SK-N-SH treated with all-trans-retinoic acid at 6 μM for 48 hours (cell line): ENCODE results near the gene SEMA3D.
A peak's percentile ranks its signal among the peaks of the same experiment; 100 is the strongest.

Experiments
- ATAC-seq: fragments of 200-7000 bp; cut with Tn5 transposase; 3 replicates; pipeline ENCODE4 v1.9.1; 2020; ENCODE audit warnings: mild to moderate bottlenecking, moderate library complexity
- BACH2 ChIP-seq: fragments of 250-450 bp; sonication (Bioruptor Pico); IDR thresholded peaks from 2 replicates; pipeline ENCODE4 v1.9.0; 2021; ENCODE audit warnings: mild to moderate bottlenecking, borderline replicate concordance
- CREB5 ChIP-seq: fragments of 250-450 bp; sonication (Bioruptor Pico); IDR thresholded peaks from 2 replicates; pipeline ENCODE4 v1.5.1; 2020; ENCODE audit warnings: low read depth, mild to moderate bottlenecking, moderate library complexity
- CSDC2 ChIP-seq: fragments of 250-450 bp; sonication (Bioruptor Pico); IDR thresholded peaks from 2 replicates; pipeline ENCODE4 v1.5.0; 2020; ENCODE audit warnings: mild to moderate bottlenecking, moderate library complexity
- CSRNP3 ChIP-seq: fragments of 250-450 bp; sonication (Bioruptor Pico); IDR thresholded peaks from 2 replicates; pipeline ENCODE4 v1.5.1; 2021; ENCODE audit warnings: mild to moderate bottlenecking, moderate library complexity
- ESRRG ChIP-seq: fragments of 250-450 bp; sonication (Bioruptor Pico); IDR thresholded peaks from 2 replicates; pipeline ENCODE4 v1.6.1; 2021; ENCODE audit warnings: mild to moderate bottlenecking
- GLIS3 ChIP-seq: fragments of 250-450 bp; sonication (Bioruptor Pico); IDR thresholded peaks from 2 replicates; pipeline ENCODE4 v1.5.0; 2020; ENCODE audit warnings: mild to moderate bottlenecking, moderate library complexity
- ISL1 ChIP-seq: fragments of 250-450 bp; sonication (Bioruptor Pico); IDR thresholded peaks from 2 replicates; pipeline ENCODE4 v2.1.2; 2022; ENCODE audit warnings: mild to moderate bottlenecking, moderate library complexity
- OSR1 ChIP-seq: fragments of 250-450 bp; sonication (Bioruptor Pico); IDR thresholded peaks from 2 replicates; pipeline ENCODE4 v1.8.0; 2022; ENCODE audit warnings: moderate library complexity, mild to moderate bottlenecking, inconsistent platforms
- PATZ1 ChIP-seq: fragments of 250-450 bp; sonication (Bioruptor Pico); IDR thresholded peaks from 2 replicates; pipeline ENCODE4 v1.8.0; 2020; ENCODE audit warnings: mild to moderate bottlenecking, moderate library complexity, borderline replicate concordance
- POU6F1 ChIP-seq: fragments of 250-450 bp; sonication (Bioruptor Pico); IDR thresholded peaks from 2 replicates; pipeline ENCODE4 v1.8.0; 2021; ENCODE audit warnings: low read depth, mild to moderate bottlenecking, moderate library complexity, borderline replicate concordance
- PPARA ChIP-seq: fragments of 250-450 bp; sonication (Bioruptor Pico); IDR thresholded peaks from 2 replicates; pipeline ENCODE4 v1.5.0; 2020; ENCODE audit warnings: mild to moderate bottlenecking, borderline replicate concordance
- RARB ChIP-seq: fragments of 250-450 bp; sonication (Bioruptor Pico); IDR thresholded peaks from 2 replicates; pipeline ENCODE4 v1.8.0; 2021; ENCODE audit warnings: mild to moderate bottlenecking, moderate library complexity
- SNAI2 ChIP-seq: fragments of 250-450 bp; sonication (Bioruptor Pico); IDR thresholded peaks from 2 replicates; pipeline ENCODE4 v1.5.0; 2020; ENCODE audit warnings: mild to moderate bottlenecking, moderate library complexity
- TCF4 ChIP-seq: fragments of 250-450 bp; sonication (Bioruptor Pico); IDR thresholded peaks from 2 replicates; pipeline ENCODE4 v1.8.0; 2021; ENCODE audit warnings: mild to moderate bottlenecking, moderate library complexity, borderline replicate concordance
- TOX ChIP-seq: fragments of 250-450 bp; sonication (Bioruptor Pico); IDR thresholded peaks from 2 replicates; pipeline ENCODE4 v1.8.0; 2021; ENCODE audit warnings: mild to moderate bottlenecking, moderate library complexity, borderline replicate concordance
- ZC3H10 ChIP-seq: fragments of 250-450 bp; sonication (Bioruptor Pico); IDR thresholded peaks from 2 replicates; pipeline ENCODE4 v1.5.1; 2021; ENCODE audit warnings: mild to moderate bottlenecking, moderate library complexity
- ZFP3 ChIP-seq: fragments of 250-450 bp; sonication (Bioruptor Pico); IDR thresholded peaks from 2 replicates; pipeline ENCODE4 v1.5.0; 2020; ENCODE audit warnings: mild to moderate bottlenecking, moderate library complexity
- ZFP30 ChIP-seq: fragments of 450-650 bp; formaldehyde crosslinking; IDR thresholded peaks from 2 replicates; pipeline ENCODE4 v1.5.0; 2022; ENCODE audit warnings: mild to moderate bottlenecking, moderate library complexity
- ZNF565 ChIP-seq: fragments of 450-650 bp; formaldehyde crosslinking; conservative IDR thresholded peaks from 2 replicates; pipeline ENCODE4 v1.5.0; 2020; ENCODE audit warnings: low read depth, mild to moderate bottlenecking, moderate library complexity
- ZNF70 ChIP-seq: fragments of 450-650 bp; formaldehyde crosslinking; IDR thresholded peaks from 2 replicates; pipeline ENCODE4 v1.5.0; 2020; ENCODE audit warnings: mild to moderate bottlenecking, moderate library complexity
- ZNF8 ChIP-seq: fragments of 450-650 bp; formaldehyde crosslinking; IDR thresholded peaks from 2 replicates; pipeline ENCODE4 v1.5.0; 2020; ENCODE audit warnings: mild to moderate bottlenecking, moderate library complexity

Gene SEMA3D

GRCh38 chr7:85052056-85052737 is 134.7 kb downstream of the SEMA3D start:
- ATAC-seq, result no peak
- TF ChIP-seq PPARA (no peak), ZC3H10 (CRISPR knock-in tag) (no peak), CSDC2 (CRISPR knock-in tag) (no peak), OSR1 (CRISPR knock-in tag) (no peak)

GRCh38 chr7:85046534-85046933 is 140.3 kb downstream of the SEMA3D start:
- ATAC-seq, result no peak
- TF ChIP-seq BACH2 (CRISPR knock-in tag), result no peak
- TF ChIP-seq ZFP30 (CRISPR knock-in tag), result no peak
- TF ChIP-seq PPARA, result no peak
- TF ChIP-seq CSRNP3, result no peak
- TF ChIP-seq RARB (CRISPR knock-in tag), result no peak
- no peak for TF ChIP-seq CREB5 (CRISPR knock-in tag)
- no peak for TF ChIP-seq SNAI2 (CRISPR knock-in tag)
- TF ChIP-seq POU6F1 (CRISPR knock-in tag), result no peak
- no peak for TF ChIP-seq OSR1 (CRISPR knock-in tag)
- no peak for TF ChIP-seq CSDC2 (CRISPR knock-in tag)
- no peak for TF ChIP-seq ZNF70 (CRISPR knock-in tag)
- no peak for TF ChIP-seq TCF4 (CRISPR knock-in tag)
- TF ChIP-seq ZNF565 (CRISPR knock-in tag), result no peak
- no peak for TF ChIP-seq ZFP3 (CRISPR knock-in tag)
- TF ChIP-seq ZC3H10 (CRISPR knock-in tag), result no peak
- TF ChIP-seq PATZ1 (CRISPR knock-in tag), result no peak
- no peak for TF ChIP-seq GLIS3 (CRISPR knock-in tag)
- TF ChIP-seq ZNF8 (CRISPR knock-in tag), result no peak

GRCh38 chr7:85041605-85042216 is 145.1 kb downstream of the SEMA3D start:
- peak; percentile 94 for ATAC-seq
- TF ChIP-seq ESRRG (no peak), TOX (CRISPR knock-in tag) (no peak), ZFP3 (CRISPR knock-in tag) (0 out of 2 replicates have a peak, but pooled peaks have one; percentile 30), ZC3H10 (CRISPR knock-in tag) (no peak)

- no peak for ATAC-seq
- TF ChIP-seq OSR1 (CRISPR knock-in tag) (no peak), ZNF565 (CRISPR knock-in tag) (no peak), ZFP30 (CRISPR knock-in tag) (no peak), POU6F1 (CRISPR knock-in tag) (no peak), SNAI2 (CRISPR knock-in tag) (no peak), ZNF70 (CRISPR knock-in tag) (no peak), ESRRG (no peak), PATZ1 (CRISPR knock-in tag) (no peak), TCF4 (CRISPR knock-in tag) (no peak), GLIS3 (CRISPR knock-in tag) (no peak), ISL1 (CRISPR knock-in tag) (no peak), TOX (CRISPR knock-in tag) (no peak), CSDC2 (CRISPR knock-in tag) (no peak)
Observed at GRCh38 chr7:85039196-85039923, 147.5 kb downstream of the SEMA3D start.
